NK-92 (cell line): ENCODE measurements around the gene NRCAM.
"Not testable (repeated sequence)": the region's sequence is repeated elsewhere in the genome, so short reads cannot be mapped to it uniquely, and the experiment has no call there.

Experiments
- DNase-seq: peaks from one replicate; lab custom pipeline; 2025; ENCODE audit not compliant: unreplicated experiment; lab: John Stamatoyannopoulos, UW

Gene NRCAM

GRCh38 chr7:108360058-108360800 lies 96.0 kb downstream of the NRCAM start:
- DNase-seq: no peak

- no peak for DNase-seq
Measured at GRCh38 chr7:108358553-108358952, 97.7 kb downstream of the NRCAM start.

DNA sequence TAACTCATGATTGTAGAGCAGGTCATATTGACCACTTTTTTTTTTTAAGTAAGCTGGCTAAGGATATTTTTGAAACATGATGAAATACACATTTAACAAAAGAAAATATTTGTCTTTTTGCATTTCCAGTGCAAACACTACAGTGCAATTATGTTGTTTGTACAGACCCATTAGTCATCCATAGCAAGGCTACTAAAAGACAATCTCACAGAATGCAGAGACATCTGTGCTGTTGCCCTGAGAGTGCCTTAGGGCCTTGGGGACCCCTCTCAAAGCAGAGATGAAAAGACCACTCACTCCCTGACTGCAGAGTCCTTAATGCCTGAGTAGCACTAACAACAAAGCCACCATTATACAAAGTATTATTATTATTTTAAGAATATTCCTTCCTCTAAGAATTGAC lies 104.5 kb downstream of the NRCAM start:
- DNase-seq: no peak

DNA sequence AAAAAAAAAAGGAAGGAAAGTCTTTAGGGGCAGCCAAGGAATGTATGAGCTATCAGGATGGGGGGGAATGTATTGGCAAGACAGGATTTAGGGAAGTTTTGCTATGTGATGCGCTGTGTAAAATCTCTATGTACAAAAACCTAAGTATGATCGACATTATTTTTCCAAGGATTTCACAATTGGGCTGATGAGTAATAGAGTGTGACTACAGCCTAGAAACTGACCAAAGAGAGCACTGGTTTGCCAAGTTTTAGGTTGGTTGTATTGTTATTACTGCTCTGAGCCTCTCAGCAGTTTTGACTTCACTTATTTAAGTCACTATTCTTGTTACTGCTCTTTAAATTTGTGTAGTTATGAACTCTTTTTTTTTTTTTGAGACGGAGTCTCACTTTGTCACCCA lies 107.3 kb downstream of the NRCAM start:
- no peak for DNase-seq

GRCh38 chr7:108347616-108348015 lies 108.6 kb downstream of the NRCAM start:
- no peak for DNase-seq

DNA sequence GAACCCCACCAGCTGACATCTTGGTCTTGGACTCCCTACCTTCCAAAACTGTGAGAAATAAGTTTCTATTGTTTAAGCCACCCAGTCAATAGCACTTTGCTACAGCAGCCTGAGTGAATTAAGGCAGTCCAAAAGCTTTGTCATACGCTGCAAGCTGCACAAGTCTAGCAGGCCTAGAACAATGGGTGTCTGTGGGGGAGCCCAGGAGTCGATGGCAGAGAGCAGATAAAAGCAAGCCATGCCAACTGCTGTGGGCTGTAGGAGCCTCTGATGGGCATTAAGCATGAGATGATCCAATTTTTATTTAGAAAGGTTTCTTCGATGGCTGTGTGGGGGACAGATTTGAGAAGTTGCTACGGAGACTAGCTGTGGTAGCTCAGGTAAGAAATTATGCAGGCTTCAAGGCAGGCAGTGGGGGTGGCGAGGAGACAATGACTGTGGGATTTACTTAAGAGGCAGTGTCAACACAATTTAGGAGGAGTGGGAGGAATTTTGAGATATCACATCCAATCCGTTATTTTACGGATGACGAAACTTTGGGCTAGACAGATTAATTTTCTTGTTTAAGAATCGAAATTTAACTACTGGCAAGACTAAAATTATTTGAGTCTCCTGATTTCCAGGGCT lies 110.4 kb downstream of the NRCAM start:
- no peak for DNase-seq

DNA sequence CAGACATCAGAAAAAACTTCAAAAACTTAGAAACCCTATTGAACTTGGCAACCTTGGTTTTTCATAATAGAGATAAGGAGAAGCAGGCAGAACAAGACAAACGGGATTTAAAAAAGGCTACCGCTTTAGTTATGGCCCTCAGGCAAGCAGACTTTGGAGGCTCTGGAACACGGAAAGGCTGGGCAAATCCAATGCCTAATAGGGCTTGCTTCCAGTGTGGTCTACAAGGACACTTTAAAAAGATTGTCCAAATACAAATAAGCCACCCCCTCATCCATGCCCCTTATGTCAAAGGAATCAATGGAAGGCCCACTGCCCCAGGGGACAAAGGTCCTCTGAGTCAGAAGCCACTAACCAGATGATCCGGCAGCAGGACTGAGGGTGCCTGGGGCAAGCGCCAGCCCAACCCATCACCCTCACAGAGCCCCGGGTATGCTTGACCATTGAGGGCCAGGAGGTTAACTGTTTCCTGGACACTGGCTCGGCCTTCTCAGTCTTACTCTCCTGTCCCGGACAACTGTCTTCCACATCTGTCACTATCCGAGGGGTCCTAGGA lies 115.3 kb downstream of the NRCAM start:
- no peak for DNase-seq

DNA sequence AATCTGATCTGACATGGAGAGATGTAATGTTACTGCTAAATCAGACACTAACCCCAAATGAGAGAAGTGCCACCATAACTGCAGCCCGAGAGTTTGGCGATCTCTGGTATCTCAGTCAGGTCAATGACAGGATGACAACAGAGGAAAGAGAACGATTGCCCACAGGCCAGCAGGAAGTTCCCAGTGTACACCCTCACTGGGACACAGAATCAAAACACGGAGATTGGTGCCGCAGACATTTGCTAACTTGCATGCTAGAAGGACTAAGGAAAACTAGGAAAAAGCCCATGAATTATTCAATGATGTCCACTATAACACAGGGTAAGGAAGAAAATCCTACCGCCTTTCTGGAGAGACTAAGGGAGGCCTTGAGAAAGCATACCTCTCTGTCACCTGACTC lies 115.8 kb downstream of the NRCAM start:
- not testable (repeated sequence) for DNase-seq

DNA sequence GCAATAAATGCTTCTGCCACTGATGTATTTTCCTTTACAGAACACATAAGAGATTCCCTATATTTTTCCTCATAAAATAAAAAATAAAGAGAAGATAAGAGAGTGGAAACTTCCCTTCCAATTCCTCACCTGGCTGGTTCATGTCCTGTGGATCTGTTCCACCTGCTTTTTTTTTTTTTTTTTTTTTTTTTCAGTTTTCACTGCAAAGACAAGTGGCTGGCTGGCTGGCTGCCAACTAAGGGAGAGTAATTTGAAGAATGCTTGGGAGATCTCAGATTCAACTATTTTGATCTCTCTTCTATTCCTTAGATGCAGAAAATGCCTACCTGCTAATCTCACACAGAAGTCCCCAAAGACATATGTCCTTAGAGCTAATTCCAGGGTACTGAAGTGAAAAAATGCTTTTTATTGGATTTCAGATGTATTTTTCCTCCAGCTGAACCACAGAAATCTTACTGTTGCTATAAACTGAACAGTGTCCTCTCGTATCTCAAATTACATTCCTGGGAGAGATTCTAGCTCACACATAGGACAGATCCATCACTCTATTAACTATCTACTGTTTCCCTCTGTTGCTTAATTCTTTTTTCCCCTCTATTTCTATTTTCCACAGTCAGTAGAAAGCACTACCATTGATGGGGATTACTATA lies 120.8 kb downstream of the NRCAM start:
- no peak for DNase-seq

DNA sequence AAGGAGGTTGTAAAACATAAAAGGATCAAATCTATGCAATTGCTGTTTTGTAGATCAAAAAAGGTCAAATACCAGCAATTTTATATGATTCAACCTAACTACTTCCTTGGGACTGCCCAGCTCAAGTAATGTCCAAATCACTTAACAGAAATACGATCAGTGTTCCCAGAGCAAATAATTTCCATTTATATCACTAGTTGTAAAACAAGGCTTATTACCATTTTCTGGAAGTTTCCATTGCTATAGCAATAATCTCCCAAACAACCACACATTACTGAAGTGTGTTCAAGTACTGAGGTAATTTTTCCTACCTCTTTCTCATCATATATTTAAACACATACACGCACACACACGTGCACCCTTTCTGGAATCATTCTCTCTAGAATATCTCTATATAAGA lies 123.3 kb downstream of the NRCAM start:
- no peak for DNase-seq

DNA sequence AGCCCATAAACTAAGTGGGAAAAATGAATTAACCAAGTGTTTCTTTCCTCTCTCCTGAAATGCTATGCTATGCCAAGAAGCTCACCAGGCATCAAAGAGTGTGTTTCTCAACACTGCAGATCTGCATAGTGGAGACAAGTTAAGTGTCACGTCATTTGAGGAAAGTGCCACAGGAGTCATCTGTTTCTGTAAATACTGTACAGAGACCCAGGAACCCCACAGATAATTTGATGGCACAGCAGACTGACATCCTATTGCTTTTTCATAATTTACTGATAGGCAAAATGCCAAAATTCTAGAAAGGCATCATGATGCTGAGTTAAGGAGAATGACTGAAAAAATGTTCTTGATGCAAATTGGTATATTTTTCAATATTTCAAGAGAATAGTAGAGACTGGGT lies 124.3 kb downstream of the NRCAM start:
- no peak for DNase-seq

DNA sequence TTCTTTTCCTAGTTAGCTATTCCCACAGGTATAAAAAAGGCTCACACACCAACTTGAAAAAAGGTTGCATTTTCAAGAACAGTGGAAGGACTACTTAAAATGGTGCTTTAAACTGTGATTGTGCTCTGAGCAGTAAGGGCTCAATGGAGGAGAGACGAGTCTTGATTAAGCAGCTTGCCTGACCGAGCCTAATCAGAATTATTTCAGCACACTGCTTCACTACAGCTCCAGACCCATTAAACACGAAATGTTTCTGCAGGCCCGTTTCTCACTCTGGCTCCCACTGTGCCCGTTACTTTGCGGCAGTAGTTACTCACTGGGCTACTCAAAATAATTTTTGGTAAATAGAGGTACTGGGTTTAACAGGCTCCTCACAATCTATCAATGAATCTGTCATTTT lies 126.0 kb downstream of the NRCAM start:
- no peak for DNase-seq

GRCh38 chr7:108329514-108329913 lies 126.7 kb downstream of the NRCAM start:
- DNase-seq: no peak

DNA sequence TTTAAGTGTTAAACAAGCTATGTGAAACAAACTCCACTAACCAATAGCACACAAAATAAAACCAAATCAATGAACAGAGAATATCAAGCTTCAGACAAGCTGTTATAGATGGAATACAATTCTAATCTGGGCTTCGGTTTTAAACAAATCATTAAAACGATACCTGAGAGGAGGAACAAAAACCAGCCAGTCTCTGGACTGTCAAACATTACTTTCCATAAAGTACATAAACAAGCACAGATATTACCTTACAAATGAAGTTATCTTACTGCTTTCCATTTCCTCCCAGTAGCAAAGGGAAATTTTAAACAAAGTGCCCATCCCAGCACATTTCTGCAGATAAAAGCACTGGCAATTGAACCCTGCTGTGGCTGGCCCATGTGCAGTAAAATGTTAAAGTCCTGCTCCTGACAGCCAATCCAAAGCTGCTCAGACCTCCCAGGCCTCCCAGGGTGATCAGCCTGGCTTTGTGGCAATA lies 128.0 kb downstream of the NRCAM start:
- DNase-seq: no peak

GRCh38 chr7:108327353-108327752 lies 128.9 kb downstream of the NRCAM start:
- DNase-seq: no peak

DNA sequence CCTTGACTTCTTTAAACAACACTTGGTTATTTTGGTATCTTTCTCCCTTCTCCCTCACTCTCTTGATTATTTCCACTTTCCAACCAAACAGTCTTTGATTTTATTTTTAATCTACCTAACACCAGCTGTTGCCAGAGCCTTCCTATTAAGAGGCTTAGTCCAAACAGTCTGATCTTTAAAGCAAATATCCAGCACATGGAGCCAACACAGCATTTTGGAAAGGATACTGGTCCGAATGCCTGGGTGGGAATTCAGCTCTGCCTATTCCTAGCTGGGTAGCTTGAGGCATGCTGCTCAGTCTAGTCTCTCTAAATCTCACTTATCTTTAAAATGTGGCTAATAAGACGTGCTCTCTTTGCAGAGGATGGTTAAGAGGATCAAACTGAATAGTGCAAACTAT lies 129.3 kb downstream of the NRCAM start:
- no peak for DNase-seq

- DNase-seq: no peak
Measured at GRCh38 chr7:108324053-108325038, 131.9 kb downstream of the NRCAM start.

DNA sequence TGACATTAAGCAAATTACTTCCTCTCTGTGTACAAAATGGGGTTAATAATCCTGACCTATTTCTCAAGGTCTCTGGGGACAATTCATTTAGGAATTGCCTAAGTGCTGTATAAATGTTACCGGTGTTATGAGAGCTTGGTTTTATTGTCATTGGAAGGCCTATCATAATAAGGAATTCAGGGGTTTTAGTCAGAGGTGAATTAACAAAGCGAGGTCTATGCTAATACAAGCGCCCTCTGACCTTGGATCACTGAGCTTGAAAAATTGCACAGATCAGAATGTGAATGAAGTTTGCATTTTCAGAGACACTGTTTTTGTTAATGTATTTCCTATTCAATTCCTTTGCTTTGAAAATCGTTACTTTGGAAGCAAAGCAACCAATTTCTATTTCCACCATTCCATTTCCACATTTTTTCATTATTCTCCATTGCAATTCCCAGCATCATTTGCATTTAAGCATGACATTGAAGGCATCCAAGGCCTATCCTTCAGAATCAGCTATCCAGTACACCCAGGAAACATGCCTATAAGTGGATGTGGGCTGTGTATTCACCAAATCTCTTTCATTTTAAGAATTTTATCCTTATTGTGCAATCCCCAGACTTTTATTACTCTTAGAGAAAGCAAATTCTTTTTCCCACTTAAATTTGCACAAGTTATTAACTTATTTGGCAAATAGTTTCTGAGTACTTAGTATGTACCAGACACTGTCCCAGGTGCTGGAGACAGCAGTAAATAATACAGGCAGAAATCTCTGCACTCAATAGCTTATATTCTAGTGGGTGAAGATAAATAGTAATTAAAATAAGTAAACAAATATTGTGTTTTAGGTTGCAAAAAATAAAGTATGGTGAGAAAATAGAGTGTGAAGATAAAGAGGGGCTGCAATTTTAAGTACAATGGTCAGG lies 133.1 kb downstream of the NRCAM start:
- no peak for DNase-seq

GRCh38 chr7:108322046-108322445 lies 134.2 kb downstream of the NRCAM start:
- no peak for DNase-seq

DNA sequence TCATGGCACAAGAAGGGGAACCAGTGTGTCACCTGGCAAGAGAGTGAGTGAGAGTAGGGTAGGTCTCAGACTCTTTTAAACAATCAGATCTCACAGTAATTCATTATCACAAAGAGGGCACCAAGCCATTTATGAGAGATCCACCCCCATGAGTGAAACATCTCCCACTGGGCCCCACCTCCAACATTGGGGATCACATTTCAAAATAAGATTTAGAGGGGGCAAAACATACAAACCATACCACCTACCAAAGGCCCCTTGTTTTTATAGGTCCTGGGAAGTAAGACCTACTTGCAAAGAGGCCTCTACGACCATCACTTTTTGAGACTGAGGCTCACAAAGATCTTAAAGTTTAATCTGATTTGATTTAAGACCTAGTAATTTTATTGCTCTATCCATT lies 134.9 kb downstream of the NRCAM start:
- DNase-seq: no peak
